ENCODE data around the gene ADAMTSL1. TPM values are rescaled to one million over a fixed set of nuclear protein-coding genes. Genes with fewer than 3 reads are reported as not detected.

Gene ADAMTSL1
- total RNA-seq, 2 experiments from 2014 or later: not detected

GRCh38 chr9:18896531-18897179, 422.7 kb downstream of the ADAMTSL1 start:
- CTCF ChIA-PET (ENCODE audit: unreplicated experiment): no interaction called here
- no peak for DNase-seq (ENCODE audit: low spot score)
- Histone ChIP-seq H3K9me2 (ENCODE audit: insufficient read depth, low read length) (no peaks in the 10 kb centered on the region), H3K27ac (ENCODE audit: low read depth, low read length, poor library complexity, severe bottlenecking) (no peak overlapping the region), H3K4me2 (ENCODE audit: low read length) (no peak overlapping the region), H3K36me3 (ENCODE audit: insufficient read depth, low read length) (no peaks in the 10 kb centered on the region), H3K4me3 (ENCODE audit: low read depth, low read length, poor library complexity, severe bottlenecking) (no peak overlapping the region), H3K4me1 (ENCODE audit: insufficient read depth, low read length, poor library complexity, severe bottlenecking) (no peaks in the 10 kb centered on the region), H3K9me3 (ENCODE audit: low read length) (0 out of 2 replicates have a peak, but pooled peaks cover 8% of the 10 kb centered on the region), H2AFZ (ENCODE audit: low read length) (no peak overlapping the region), H4K20me1 (ENCODE audit: insufficient read depth, low read length) (no peaks in the 10 kb centered on the region), H3K79me2 (ENCODE audit: insufficient read depth, low read depth, low read length) (no peaks in the 10 kb centered on the region)
- BruUV-seq (replicated peaks): no TSS peak
- intact Hi-C loops (cut with micrococcal nuclease; ENCODE audit: unreplicated experiment): no loop called here
- TF ChIP-seq CTCF (conservative IDR thresholded peaks at IDR 0.05; ENCODE audit: low read length): no peak
- no peak for TF ChIP-seq EZH2phosphoT487 (IDR thresholded peaks at IDR 0.05; ENCODE audit: borderline replicate concordance, low read depth, low read length)
- POLR2A ChIA-PET: no interaction called here

- Histone ChIP-seq H3K36me3 (ENCODE audit: insufficient read depth, low read length) (no peaks in the 10 kb centered on the region), H4K20me1 (ENCODE audit: insufficient read depth, low read length) (no peaks in the 10 kb centered on the region), H3K4me2 (ENCODE audit: low read length) (no peak overlapping the region), H3K9me2 (ENCODE audit: insufficient read depth, low read length) (no peaks in the 10 kb centered on the region), H2AFZ (ENCODE audit: low read length) (no peak overlapping the region), H3K4me1 (ENCODE audit: insufficient read depth, low read length, poor library complexity, severe bottlenecking) (no peaks in the 10 kb centered on the region), H3K9me3 (ENCODE audit: low read length) (no peaks in the 10 kb centered on the region), H3K4me3 (ENCODE audit: low read depth, low read length, poor library complexity, severe bottlenecking) (no peak overlapping the region), H3K79me2 (ENCODE audit: insufficient read depth, low read depth, low read length) (no peaks in the 10 kb centered on the region), H3K27ac (ENCODE audit: low read depth, low read length, poor library complexity, severe bottlenecking) (no peak overlapping the region)
- no peak for DNase-seq (ENCODE audit: low spot score)
- POLR2A ChIA-PET: no interaction called here
- TF ChIP-seq EZH2phosphoT487 (IDR thresholded peaks at IDR 0.05; ENCODE audit: borderline replicate concordance, low read depth, low read length): no peak
- TF ChIP-seq CTCF (conservative IDR thresholded peaks at IDR 0.05; ENCODE audit: low read length): no peak
- intact Hi-C loops (cut with micrococcal nuclease; ENCODE audit: unreplicated experiment): no loop called here
- no TSS peak for BruUV-seq (replicated peaks)
- CTCF ChIA-PET (ENCODE audit: unreplicated experiment): no interaction called here
These were observed 429.5 kb downstream of the ADAMTSL1 start for GRCh38 chr9:18903450-18903849.

GRCh38 chr9:18905028-18905882, 431.3 kb downstream of the ADAMTSL1 start:
- no peak for DNase-seq (ENCODE audit: low spot score)
- BruUV-seq (replicated peaks): no TSS peak
- H3K4me3 ChIP-seq (ENCODE audit: low read depth, low read length, poor library complexity, severe bottlenecking): no peak overlapping the region

More at GRCh38 chr9:18905028-18905882, 431.3 kb downstream of the ADAMTSL1 start:
- intact Hi-C loops (cut with micrococcal nuclease; ENCODE audit: unreplicated experiment): no loop called here
- Histone ChIP-seq H3K4me2 (ENCODE audit: low read length) (no peak overlapping the region), H3K36me3 (ENCODE audit: insufficient read depth, low read length) (no peaks in the 10 kb centered on the region), H3K79me2 (ENCODE audit: insufficient read depth, low read depth, low read length) (no peaks in the 10 kb centered on the region), H2AFZ (ENCODE audit: low read length) (no peak overlapping the region), H3K9me2 (ENCODE audit: insufficient read depth, low read length) (no peaks in the 10 kb centered on the region), H4K20me1 (ENCODE audit: insufficient read depth, low read length) (no peaks in the 10 kb centered on the region), H3K27ac (ENCODE audit: low read depth, low read length, poor library complexity, severe bottlenecking) (no peak overlapping the region), H3K9me3 (ENCODE audit: low read length) (no peaks in the 10 kb centered on the region), H3K4me1 (ENCODE audit: insufficient read depth, low read length, poor library complexity, severe bottlenecking) (no peaks in the 10 kb centered on the region)
- ChIA-PET CTCF (ENCODE audit: unreplicated experiment) (no interaction called here), POLR2A (interaction anchor here (0.6 to 0.7 kb wide), 2 partner anchors 60 to 64 kb away, joined by 3 to 5 read pairs; no protein-coding TSS in a partner anchor)
- TF ChIP-seq EZH2phosphoT487 (IDR thresholded peaks at IDR 0.05; ENCODE audit: borderline replicate concordance, low read depth, low read length): no peak
